ENCODE results near the gene TK1.

GRCh38 chr17:78134899-78135385 lies 51.9 kb downstream of the TK1 start:
- TF ChIP-seq MYC (IDR thresholded peaks at IDR 0.05; ENCODE audit: low read depth, low read length) (no peak), CTCF (IDR thresholded peaks at IDR 0.05; ENCODE audit: low read depth, low read length) (no peak), POLR2A (IDR thresholded peaks at IDR 0.05; ENCODE audit: extremely low read depth, insufficient read length) (no peak), MAX (IDR thresholded peaks at IDR 0.05; ENCODE audit: low read depth, low read length) (no peak)

All from NB4 (cell line).